AG04450 (cell line): Measurements from ENCODE around the gene BMF. TPM values are rescaled to one million over a fixed set of nuclear protein-coding genes. Genes with fewer than 3 reads are reported as not detected.
"Not testable (repeated sequence)": the region's sequence is repeated elsewhere in the genome, so short reads cannot be mapped to it uniquely, and the experiment has no call there.

Experiments used
- CTCF ChIA-PET: fragments of 300-600, 350-600 bp; formaldehyde crosslinking; extraction: SDS; loops from one replicate; lab custom pipeline; 2022; ENCODE audit warnings: antibody characterized with exemption, inconsistent platforms; lab: Charles Lee
- POLR2A ChIA-PET: fragments of 350-600 bp; formaldehyde crosslinking; extraction: SDS; loops from one replicate; lab custom pipeline; 2021; ENCODE audit warnings: antibody characterized with exemption, inconsistent platforms; lab: Yijun Ruan, JAX
- DNase-seq: peaks from one replicate; pipeline ENCODE4 v3.0.0-alpha.2; 2011; ENCODE audit warnings: low read depth, low spot score
- H3K27ac ChIP-seq: one replicate; pipeline ENCODE4 v1.5.1; 2012; ENCODE audit warnings: low read depth, low read length, control low read depth
- H3K27me3 ChIP-seq: one replicate; pipeline ENCODE4 v1.6.0; 2012; ENCODE audit warnings: low read length; ENCODE audit not compliant: control insufficient read depth, insufficient read depth
- H3K4me3 ChIP-seq: 2 replicates; pipeline ENCODE4 v1.5.1; 2011; ENCODE audit warnings: mild to moderate bottlenecking, low read depth, low read length, control low read depth
- H3K9me3 ChIP-seq: 2 replicates; pipeline ENCODE4 v1.5.1; 2012; ENCODE audit warnings: low read length; ENCODE audit not compliant: control insufficient read depth, insufficient read depth
- polyA plus RNA-seq: library from polyadenylated mRNA; depleted of rRNA; stranded (reverse); fragments of >200 nt; gene quantifications from 2 replicates; pipeline ENCODE4 v1.2.3, GENCODE V29; 2011
- TF ChIP-seq, protein P1 (sequence below): IDR thresholded peaks from 2 replicates; pipeline ENCODE4 v1.5.1; 2011; ENCODE audit warnings: low read depth, low read length, control low read depth, inconsistent platforms

The BMF gene
- polyA plus RNA-seq, 1 experiment: 6.2 TPM

DNA sequence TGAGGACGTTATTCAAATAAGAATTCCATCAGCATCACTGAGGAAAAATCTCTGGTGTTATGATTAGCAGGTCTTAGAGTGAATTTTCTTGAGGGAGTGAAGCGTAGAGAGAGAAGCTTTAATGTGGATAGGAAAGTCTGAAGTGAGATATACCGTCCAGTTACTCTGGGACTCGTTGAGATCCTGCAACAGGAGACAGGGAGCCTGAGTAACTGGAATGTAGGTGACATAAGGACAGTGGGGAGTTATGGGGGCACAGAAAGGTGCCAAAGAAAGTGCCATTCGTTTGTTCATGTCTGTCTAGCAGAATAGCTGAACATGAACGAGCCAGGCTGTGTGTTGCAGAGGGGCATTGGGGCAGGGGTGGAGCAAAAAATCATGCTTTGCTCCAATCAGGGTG is 42.8 kb upstream of the BMF start:
- CTCF ChIA-PET: no interaction called here
- H3K27me3 ChIP-seq: peaks cover 4% of the 10 kb centered on the region
- no peak for DNase-seq
- POLR2A ChIA-PET: no interaction called here
- no peak overlapping the region for H3K4me3 ChIP-seq
- TF ChIP-seq, protein P1, sequence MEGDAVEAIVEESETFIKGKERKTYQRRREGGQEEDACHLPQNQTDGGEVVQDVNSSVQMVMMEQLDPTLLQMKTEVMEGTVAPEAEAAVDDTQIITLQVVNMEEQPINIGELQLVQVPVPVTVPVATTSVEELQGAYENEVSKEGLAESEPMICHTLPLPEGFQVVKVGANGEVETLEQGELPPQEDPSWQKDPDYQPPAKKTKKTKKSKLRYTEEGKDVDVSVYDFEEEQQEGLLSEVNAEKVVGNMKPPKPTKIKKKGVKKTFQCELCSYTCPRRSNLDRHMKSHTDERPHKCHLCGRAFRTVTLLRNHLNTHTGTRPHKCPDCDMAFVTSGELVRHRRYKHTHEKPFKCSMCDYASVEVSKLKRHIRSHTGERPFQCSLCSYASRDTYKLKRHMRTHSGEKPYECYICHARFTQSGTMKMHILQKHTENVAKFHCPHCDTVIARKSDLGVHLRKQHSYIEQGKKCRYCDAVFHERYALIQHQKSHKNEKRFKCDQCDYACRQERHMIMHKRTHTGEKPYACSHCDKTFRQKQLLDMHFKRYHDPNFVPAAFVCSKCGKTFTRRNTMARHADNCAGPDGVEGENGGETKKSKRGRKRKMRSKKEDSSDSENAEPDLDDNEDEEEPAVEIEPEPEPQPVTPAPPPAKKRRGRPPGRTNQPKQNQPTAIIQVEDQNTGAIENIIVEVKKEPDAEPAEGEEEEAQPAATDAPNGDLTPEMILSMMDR: no peak
- no peaks in the 10 kb centered on the region for H3K9me3 ChIP-seq
- H3K27ac ChIP-seq: no peak overlapping the region

DNA sequence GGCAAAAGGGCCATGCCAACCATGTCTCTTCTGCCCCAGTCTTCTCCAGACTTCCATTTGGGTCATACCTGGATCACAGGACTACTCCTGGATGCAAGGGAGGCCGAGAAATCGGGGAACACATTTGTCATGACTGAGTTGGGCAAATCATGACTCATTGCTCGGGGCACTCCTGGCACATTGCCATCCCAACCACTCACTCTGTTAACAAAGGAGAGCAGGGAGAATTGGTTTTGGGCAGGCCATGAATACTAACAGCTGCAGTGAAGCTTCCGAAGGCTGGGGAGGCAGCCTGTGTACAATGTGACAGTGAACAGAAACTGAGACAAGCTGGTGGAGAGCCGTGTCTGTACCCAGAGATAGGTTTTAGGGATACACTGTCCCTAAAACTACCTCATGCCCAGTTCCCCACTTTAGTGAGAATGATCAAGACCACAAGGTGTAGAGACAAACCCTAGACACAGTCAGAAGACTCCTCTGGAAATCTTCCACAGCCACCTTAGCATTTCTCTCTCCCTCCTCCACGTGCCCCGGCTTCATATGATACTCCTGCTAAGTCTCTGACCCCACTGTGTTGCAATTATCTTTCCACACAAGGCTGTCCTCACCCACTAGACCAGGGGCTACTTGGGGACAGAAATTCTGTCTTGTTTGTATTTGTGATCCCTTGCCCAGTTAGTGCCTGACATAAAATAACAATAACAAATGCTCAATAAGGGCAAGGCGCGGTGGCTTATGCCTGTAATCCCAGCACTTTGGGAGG is 41.7 kb upstream of the BMF start:
- ChIA-PET POLR2A (interaction anchor here (0.6 kb wide), 1 partner anchor 10 kb away, joined by 3 read pairs; the partner anchor contains the start of gene BUB1B), CTCF (no interaction called here)
- no peak overlapping the region for H3K27ac ChIP-seq
- H3K27me3 ChIP-seq: peaks cover under 1% of the 10 kb centered on the region
- no peak for DNase-seq
- no peaks in the 10 kb centered on the region for H3K9me3 ChIP-seq
- TF ChIP-seq, protein P1: no peak
- no peak overlapping the region for H3K4me3 ChIP-seq

DNA sequence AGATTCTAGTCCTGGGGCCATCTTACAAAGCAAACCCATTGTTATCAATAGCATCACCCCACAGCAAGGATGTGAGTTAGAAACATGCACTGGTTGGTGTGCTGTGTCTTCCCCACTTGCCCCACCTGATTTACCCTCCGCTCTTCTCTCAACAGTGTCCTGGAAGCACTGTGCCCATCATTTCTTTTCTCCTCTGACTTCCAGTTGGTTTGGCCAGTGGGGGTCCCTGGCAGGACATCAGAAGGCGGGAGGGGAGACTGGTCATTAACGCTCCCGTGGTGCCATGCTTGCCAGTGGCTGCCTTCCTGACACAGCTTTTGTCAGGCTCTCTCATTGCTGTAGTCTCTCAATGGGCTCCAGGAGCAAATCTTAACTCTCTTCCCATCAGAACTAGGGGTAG is 40.7 kb upstream of the BMF start:
- CTCF ChIA-PET: no interaction called here
- H3K27me3 ChIP-seq: no peaks in the 10 kb centered on the region
- no peaks in the 10 kb centered on the region for H3K9me3 ChIP-seq
- H3K27ac ChIP-seq: no peak overlapping the region
- POLR2A ChIA-PET: no interaction called here
- H3K4me3 ChIP-seq: no peak overlapping the region
- DNase-seq: no peak
- TF ChIP-seq, protein P1: no peak

DNA sequence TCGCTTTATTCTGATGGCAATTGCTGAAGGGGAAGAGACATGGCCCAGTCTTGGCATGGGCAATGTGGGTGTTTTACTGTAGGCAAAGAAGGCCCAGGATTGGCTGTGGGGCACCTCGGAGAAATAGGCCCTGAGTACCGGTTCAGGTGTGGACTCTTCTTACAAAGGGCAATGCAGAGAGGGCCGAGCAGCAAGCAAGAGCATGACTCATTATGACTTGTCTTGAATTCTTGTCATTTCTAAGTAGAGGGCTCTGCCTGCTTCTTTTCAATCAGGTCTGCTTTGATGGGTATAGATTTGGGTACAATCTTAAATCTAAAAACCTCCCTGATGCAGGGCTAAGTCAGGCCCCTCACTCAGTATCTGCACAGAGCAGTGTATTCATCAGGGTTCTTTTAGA is 37.4 kb upstream of the BMF start:
- TF ChIP-seq, protein P1: no peak
- DNase-seq: no peak
- Histone ChIP-seq H3K4me3 (no peak overlapping the region), H3K27ac (no peak overlapping the region), H3K9me3 (no peaks in the 10 kb centered on the region), H3K27me3 (peaks cover 7% of the 10 kb centered on the region)
- ChIA-PET CTCF (no interaction called here), POLR2A (no interaction called here)

DNA sequence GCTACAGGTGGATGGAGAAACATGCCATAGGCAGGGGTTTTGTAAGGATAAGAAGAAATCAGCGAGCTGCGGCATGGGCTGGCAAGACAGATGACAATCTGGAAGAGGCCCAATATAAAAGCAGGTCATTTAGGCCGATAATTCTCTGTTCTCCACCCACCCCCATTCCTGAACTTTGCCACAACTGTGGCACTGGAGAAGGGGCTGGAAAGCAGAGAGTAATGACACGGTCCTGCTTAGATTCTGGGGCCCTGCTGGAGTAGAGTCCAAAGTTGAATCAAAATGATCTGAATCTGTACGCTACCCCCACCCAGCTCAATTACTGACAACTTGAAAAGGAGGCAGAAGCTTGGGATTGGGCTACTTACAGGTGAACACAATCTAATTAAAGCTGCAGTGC is 33.7 kb upstream of the BMF start:
- TF ChIP-seq, protein P1: no peak
- ChIA-PET POLR2A (no interaction called here), CTCF (interaction anchor here (0.7 to 1.4 kb wide), 3 partner anchors 14 to 97 kb away, joined by 3 read pairs; no protein-coding TSS in a partner anchor)
- no peak for DNase-seq
- Histone ChIP-seq H3K4me3 (no peak overlapping the region), H3K27me3 (peaks cover 7% of the 10 kb centered on the region), H3K9me3 (no peaks in the 10 kb centered on the region), H3K27ac (no peak overlapping the region)

DNA sequence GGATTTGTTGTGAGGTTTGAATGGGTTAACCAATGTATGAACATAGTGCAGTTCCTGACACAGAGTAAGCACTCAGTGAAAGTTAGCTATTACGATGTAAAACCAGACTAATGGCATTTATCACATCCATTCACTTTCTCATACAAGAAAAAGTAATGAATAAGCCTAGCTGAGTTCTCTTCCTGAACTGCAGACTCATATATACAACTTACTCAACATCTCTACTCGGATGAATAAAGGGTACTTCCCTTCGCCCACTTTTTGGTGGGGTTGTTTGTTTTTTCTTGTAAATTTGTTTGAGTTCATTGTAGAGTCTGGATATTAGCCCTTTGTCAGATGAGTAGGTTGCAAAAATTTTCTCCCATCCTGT is 29.5 kb upstream of the BMF start:
- H3K4me3 ChIP-seq, H3K27me3 ChIP-seq, DNase-seq, CTCF ChIA-PET, POLR2A ChIA-PET, H3K27ac ChIP-seq, H3K9me3 ChIP-seq: not testable (repeated sequence)
